SK-N-SH (cell line): ENCODE data around the gene TTLL7. TPM values are rescaled to one million over a fixed set of nuclear protein-coding genes. Genes with fewer than 3 reads are reported as not detected.

Experiments used
- CTCF ChIA-PET: fragments of 300-600, 350-600 bp; formaldehyde crosslinking; extraction: SDS; loops from one replicate; lab custom pipeline; 2021; lab: Yijun Ruan, JAX
- POLR2A ChIA-PET: fragments of 350-600 bp; sonication (Branson Sonifier 250); formaldehyde crosslinking; extraction: SDS; loops from one replicate; lab custom pipeline; 2020; ENCODE audit warnings: antibody characterized with exemption, inconsistent platforms; lab: Yijun Ruan, JAX
- DNase-seq: peaks from one replicate; pipeline ENCODE4 v3.0.0; 2012
- H2AFZ ChIP-seq: fragments of 200-600 bp; sonication (generic); 2 replicates; pipeline ENCODE4 v1.8.1; 2016; ENCODE audit warnings: antibody characterized with exemption, mild to moderate bottlenecking, low read depth
- H3F3A ChIP-seq: fragments of 200-600 bp; sonication (generic); replicated peaks from 2 replicates; pipeline ENCODE3; 2016; ENCODE audit warnings: antibody characterized with exemption, mild to moderate bottlenecking; ENCODE audit not compliant: insufficient read depth
- H3K27ac ChIP-seq, 2 experiments: fragments of 200-500 bp in 1 of 2; fragments of 200-600 bp in 1 of 2; sonication (Bioruptor generic) in 1 of 2; sonication (generic), shearing (Covaris generic) in 1 of 2; 2 replicates each; pipeline versions ENCODE4 v1.5.1 to v1.6.1; 2014 to 2016; ENCODE audit warnings: low read depth in 2 of 2, inconsistent platforms in 1 of 2, low read length in 1 of 2, mild to moderate bottlenecking in 1 of 2, mixed read lengths in 1 of 2
- H3K27me3 ChIP-seq: fragments of 200-600 bp; sonication (generic), shearing (Covaris generic); 2 replicates; pipeline ENCODE4 v1.6.1; 2016; ENCODE audit warnings: mixed run types; ENCODE audit not compliant: insufficient read depth
- H3K36me3 ChIP-seq, 2 experiments: fragments of 200-500 bp in 1 of 2; fragments of 200-600 bp in 1 of 2; sonication (Bioruptor generic) in 1 of 2; sonication (generic) in 1 of 2; replicated peaks in 1 of 2; 2 replicates each; pipeline versions ENCODE3 to v1.5.1; 2014 to 2016; ENCODE audit warnings: low read length in 1 of 2, mild to moderate bottlenecking in 1 of 2; ENCODE audit not compliant: insufficient read depth in 2 of 2, control insufficient read depth in 1 of 2
- H3K4me1 ChIP-seq, 2 experiments: fragments of 200-500 bp in 1 of 2; fragments of 200-600 bp in 1 of 2; sonication (Bioruptor generic) in 1 of 2; sonication (generic), shearing (Covaris generic) in 1 of 2; 2 replicates each; pipeline versions ENCODE4 v1.5.1 to v1.6.1; 2014 to 2016; ENCODE audit warnings: low read depth in 1 of 2, low read length in 1 of 2, mixed run types in 1 of 2; ENCODE audit not compliant: insufficient read depth in 2 of 2, control insufficient read depth in 1 of 2
- H3K4me2 ChIP-seq: fragments of 200-600 bp; sonication (generic), shearing (Covaris generic); 2 replicates; pipeline ENCODE4 v1.6.1; 2017; ENCODE audit warnings: mixed run types
- H3K4me3 ChIP-seq, 2 experiments: fragments of 200-500 bp in 1 of 2; fragments of 200-600 bp in 1 of 2; sonication (Bioruptor generic) in 1 of 2; sonication (generic), shearing (Covaris generic) in 1 of 2; 2 replicates each; pipeline versions ENCODE4 v1.5.1 to v1.8.1; 2014 to 2016; ENCODE audit warnings: low read depth in 2 of 2, inconsistent platforms in 1 of 2, low read length in 1 of 2, mild to moderate bottlenecking in 1 of 2, mixed read lengths in 1 of 2, moderate library complexity in 1 of 2
- H3K79me2 ChIP-seq: fragments of 200-600 bp; sonication (generic); 2 replicates; pipeline ENCODE4 v1.8.1; 2017; ENCODE audit warnings: mild to moderate bottlenecking; ENCODE audit not compliant: insufficient read depth
- H3K9ac ChIP-seq: fragments of 200-600 bp; sonication (generic); 2 replicates; pipeline ENCODE4 v1.6.1; 2017; ENCODE audit warnings: mixed run types
- H3K9me2 ChIP-seq: fragments of 200-600 bp; sonication (generic); 2 replicates; pipeline ENCODE4 v1.6.1; 2017; ENCODE audit warnings: mixed run types
- H3K9me3 ChIP-seq: fragments of 200-600 bp; sonication (generic); 2 replicates; pipeline ENCODE4 v1.6.1; 2017; ENCODE audit warnings: mixed run types, mild to moderate bottlenecking, moderate library complexity
- H4K20me1 ChIP-seq: fragments of 200-600 bp; sonication (generic); 2 replicates; pipeline ENCODE4 v1.6.1; 2017; ENCODE audit warnings: mild to moderate bottlenecking, mixed run types; ENCODE audit not compliant: insufficient read depth
- CTCF ChIP-seq: fragments of 200-600 bp; sonication (generic); IDR thresholded peaks from 2 replicates; pipeline ENCODE4 v1.6.1; 2017; ENCODE audit warnings: antibody characterized with exemption, mild to moderate bottlenecking, moderate library complexity
- EP300 ChIP-seq, 2 experiments: IDR thresholded peaks; 2 replicates each; pipeline versions ENCODE4 v1.4.0 to v1.6.1; 2012; ENCODE audit warnings: borderline replicate concordance in 1 of 2, low read depth in 1 of 2, low read length in 1 of 2
- EZH2phosphoT487 ChIP-seq: fragments of 200-600 bp; sonication (generic); IDR thresholded peaks from 2 replicates; pipeline ENCODE4 v1.6.1; 2017; ENCODE audit warnings: low read depth, mixed run types, mild to moderate bottlenecking, antibody characterized with exemption, moderate library complexity, borderline replicate concordance
- FOSL2 ChIP-seq: IDR thresholded peaks from 2 replicates; pipeline ENCODE4 v1.4.0; 2012; ENCODE audit warnings: low read depth, mild to moderate bottlenecking, moderate library complexity, borderline replicate concordance
- FOXM1 ChIP-seq: IDR thresholded peaks from 2 replicates; pipeline ENCODE4 v1.4.0; 2012; ENCODE audit warnings: low read depth, mild to moderate bottlenecking
- GABPA ChIP-seq: IDR thresholded peaks from 2 replicates; pipeline ENCODE4 v1.4.0; 2012; ENCODE audit warnings: low read depth, mild to moderate bottlenecking
- IRF3 ChIP-seq: fragments of 150-350 bp; IDR thresholded peaks from 2 replicates; pipeline ENCODE4 v1.6.1; 2016; ENCODE audit warnings: mild to moderate bottlenecking, low read depth, low read length
- JUND ChIP-seq: IDR thresholded peaks from 2 replicates; pipeline ENCODE4 v1.4.0; 2012
- POLR2AphosphoS5 ChIP-seq: IDR thresholded peaks from 2 replicates; pipeline ENCODE4 v1.6.1; 2012; ENCODE audit warnings: low read depth, low read length
- RAD21 ChIP-seq: IDR thresholded peaks from 2 replicates; pipeline ENCODE4 v1.6.1; 2012; ENCODE audit warnings: mild to moderate bottlenecking, low read length
- RCOR1 ChIP-seq: fragments of 150-350 bp; IDR thresholded peaks from 2 replicates; pipeline ENCODE4 v1.6.1; 2017; ENCODE audit warnings: antibody characterized with exemption, low read length
- SMC3 ChIP-seq: IDR thresholded peaks from 2 replicates; pipeline ENCODE4 v1.6.1; 2012; ENCODE audit warnings: low read depth, low read length, improper control_type of control experiment
- USF1 ChIP-seq: IDR thresholded peaks from 2 replicates; pipeline ENCODE4 v1.4.0; 2012; ENCODE audit warnings: low read depth, borderline replicate concordance
- USF2 ChIP-seq: fragments of 150-350 bp; IDR thresholded peaks from 2 replicates; pipeline ENCODE4 v1.6.1; 2017; ENCODE audit warnings: antibody characterized with exemption, low read length, low read depth, borderline replicate concordance
- ZBTB33 ChIP-seq: IDR thresholded peaks from 2 replicates; pipeline ENCODE4 v1.4.0; 2012; ENCODE audit warnings: low read depth, borderline replicate concordance
- WGBS: methylation state at CpG from one replicate; pipeline ENCODE4 v1.1.6; 2017; ENCODE audit warnings: low lambda C conversion rate; 5-methylcytosine and 5-hydroxymethylcytosine counted together
- polyA plus RNA-seq, 3 experiments: library from polyadenylated mRNA; depleted of rRNA; stranded (reverse); fragments of >200 nt; gene quantifications; 2 replicates each; pipeline ENCODE4 v1.2.3, GENCODE V29; 2012

The TTLL7 gene
- polyA plus RNA-seq, 1 of the 3 experiments (the other 2 are of a cell fraction) = 7.3 TPM

GRCh38 chr1:83857103-83857502 lies 141.8 kb downstream of the TTLL7 start:
- H2AFZ ChIP-seq = no peak overlapping the region
- H3K4me2 ChIP-seq = no peak overlapping the region
- POLR2A ChIA-PET = no interaction called here
- no peak for TF ChIP-seq EP300 (IDR thresholded peaks at IDR 0.05; ENCODE audit: borderline replicate concordance in 1 of 2, low read depth in 1 of 2, low read length in 1 of 2)
- TF ChIP-seq POLR2AphosphoS5 = no peak
- peak; percentile 38; the same call in 1 of the 2 replicates for TF ChIP-seq SMC3
- TF ChIP-seq JUND = no peak
- TF ChIP-seq GABPA = no peak
- no peak for TF ChIP-seq FOSL2
- TF ChIP-seq IRF3 = no peak
- TF ChIP-seq FOXM1 = no peak
- TF ChIP-seq ZBTB33 = no peak
- TF ChIP-seq USF2 = no peak
- TF ChIP-seq USF1 = no peak
- TF ChIP-seq EZH2phosphoT487 = no peak
- TF ChIP-seq RAD21 = peak; percentile 90
- peak; percentile 47 for TF ChIP-seq CTCF
- 0 out of 2 replicates have a peak, but pooled peaks have one; percentile 17 for TF ChIP-seq RCOR1
- H3K27ac ChIP-seq = no peak overlapping the region
- WGBS = 85% methylated on average over 1 of the region's 1 CpG
- no peak overlapping the region for H3K9ac ChIP-seq
- no peaks in the 10 kb centered on the region for H3F3A ChIP-seq
- no peaks in the 10 kb centered on the region; the same call in 1 of the 2 replicates for H3K27me3 ChIP-seq
- H3K9me2 ChIP-seq = no peaks in the 10 kb centered on the region
- peak; percentile 61 for DNase-seq
- H3K36me3 ChIP-seq = no peaks in the 10 kb centered on the region
- no peaks in the 10 kb centered on the region for H3K9me3 ChIP-seq
- no peak overlapping the region for H3K4me3 ChIP-seq
- CTCF ChIA-PET = interaction anchor here (0.6 to 1.1 kb wide), 6 partner anchors 42 to 1920 kb away, joined by 3 to 7 read pairs (median 3); no protein-coding TSS in a partner anchor
- H3K79me2 ChIP-seq = no peaks in the 10 kb centered on the region
- peaks cover 0 to 3% of the 10 kb centered on the region in 2 experiments; a peak in 1 of 4 replicates for H3K4me1 ChIP-seq
- no peaks in the 10 kb centered on the region for H4K20me1 ChIP-seq
